Anterior cingulate cortex (tissue), 58 donors: ENCODE data around the gene SPTB.
A peak's percentile ranks its signal among the peaks of the same experiment; 100 is the strongest.

Source experiments
- DNase-seq, 58 donors: peaks; one replicate each; lab custom pipeline; 2025; lab: John Stamatoyannopoulos, UW

Gene SPTB

GRCh38 chr14:64758691-64759554 lies 120.8 kb downstream of the SPTB start:
- peak in 8 of 58 donors; percentile 2 to 26 (median 16) for DNase-seq

DNA sequence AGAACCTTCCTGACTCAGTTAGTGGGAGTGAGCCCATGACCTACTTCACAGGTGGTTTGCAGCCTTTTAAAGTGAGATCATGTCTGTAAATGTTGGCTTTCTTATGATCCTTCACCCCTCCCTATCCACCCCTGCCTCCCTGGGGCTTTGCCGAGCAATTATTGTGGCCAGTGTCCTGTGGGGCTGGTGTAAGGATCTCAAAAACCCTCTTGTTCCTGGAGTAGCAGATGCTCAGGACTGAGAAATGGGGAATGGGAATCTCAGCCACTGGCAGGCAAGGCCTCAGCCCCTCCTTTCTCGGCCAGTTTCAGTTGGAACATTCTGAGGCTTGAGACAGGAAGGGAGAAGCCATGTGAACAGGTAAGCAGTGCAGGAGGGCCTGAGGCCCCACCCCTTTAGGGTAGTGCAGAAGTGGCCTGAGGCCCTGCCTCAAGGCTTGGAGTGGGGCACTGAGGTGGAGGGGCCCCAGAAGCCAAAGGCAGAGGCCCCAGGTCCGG lies 121.6 kb downstream of the SPTB start:
- no peak for DNase-seq

- no peak for DNase-seq
Observed at GRCh38 chr14:64757601-64758000, 122.1 kb downstream of the SPTB start.

GRCh38 chr14:64756712-64757111 lies 123.0 kb downstream of the SPTB start:
- no peak for DNase-seq

DNA sequence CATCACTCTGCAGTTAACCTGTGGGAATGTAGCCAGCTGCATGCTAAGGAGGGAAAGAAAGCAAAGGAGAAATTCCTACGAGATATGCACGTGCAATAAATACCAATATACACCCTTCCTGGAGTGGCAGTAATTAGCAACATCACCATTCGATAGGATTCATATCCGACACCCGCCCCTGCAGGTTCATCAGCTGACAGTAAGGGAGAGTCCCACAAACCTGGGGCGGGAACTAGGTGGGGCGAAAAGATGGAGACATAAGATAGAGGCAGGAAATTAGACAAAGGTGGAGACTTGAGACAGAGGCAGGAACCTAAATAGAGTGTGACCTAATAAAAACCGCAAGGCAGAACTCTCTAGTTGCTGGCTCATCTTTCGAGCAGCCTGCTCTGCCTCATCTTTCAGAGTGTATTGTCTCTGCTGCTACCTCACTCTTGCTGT lies 123.9 kb downstream of the SPTB start:
- no peak for DNase-seq

GRCh38 chr14:64754685-64755084 lies 125.0 kb downstream of the SPTB start:
- no peak for DNase-seq

- DNase-seq = no peak
Observed at GRCh38 chr14:64753999-64754398, 125.7 kb downstream of the SPTB start.

GRCh38 chr14:64753374-64753773 lies 126.3 kb downstream of the SPTB start:
- DNase-seq = no peak

DNA sequence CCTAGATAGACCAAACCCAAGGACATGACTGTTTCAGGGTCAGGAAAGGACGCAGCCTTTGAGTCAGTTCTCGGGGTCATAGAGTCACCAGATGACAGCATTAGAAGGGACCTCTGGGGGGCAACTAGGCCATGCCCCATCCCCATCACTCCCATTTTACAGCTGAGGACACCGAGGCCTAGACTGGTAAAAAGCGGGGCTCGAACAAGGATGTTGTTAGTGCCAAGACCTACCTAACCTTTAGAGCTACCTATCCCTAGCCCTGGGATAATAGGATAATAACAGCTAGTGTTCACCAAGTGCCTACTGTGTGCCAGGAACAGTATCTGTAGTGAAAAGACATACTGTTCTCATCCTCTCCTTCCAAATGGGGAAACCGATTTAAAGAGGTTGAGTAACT lies 126.8 kb downstream of the SPTB start:
- DNase-seq = no peak

GRCh38 chr14:64748995-64749714 lies 130.6 kb downstream of the SPTB start:
- DNase-seq = no peak

DNA sequence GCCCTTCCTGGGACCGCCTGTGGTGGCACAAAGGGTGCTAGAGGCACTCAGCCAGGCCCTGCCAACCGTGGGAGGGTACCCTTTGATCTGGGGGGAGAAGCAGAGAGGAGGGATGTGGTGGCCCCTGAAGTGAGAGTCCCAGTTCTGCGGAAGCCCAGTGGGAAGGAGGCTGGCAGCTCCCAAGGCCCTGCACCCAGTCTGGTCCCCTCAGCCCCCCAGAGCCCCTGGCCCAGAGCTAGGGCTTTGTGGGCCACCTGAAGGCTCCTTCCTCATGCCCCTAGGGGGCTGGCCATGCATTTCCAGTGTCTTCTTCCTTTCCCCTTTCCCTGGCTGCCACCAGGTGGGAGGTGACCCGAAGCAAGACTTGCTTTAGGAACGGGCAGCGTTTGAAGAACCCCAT lies 131.2 kb downstream of the SPTB start:
- no peak for DNase-seq

DNA sequence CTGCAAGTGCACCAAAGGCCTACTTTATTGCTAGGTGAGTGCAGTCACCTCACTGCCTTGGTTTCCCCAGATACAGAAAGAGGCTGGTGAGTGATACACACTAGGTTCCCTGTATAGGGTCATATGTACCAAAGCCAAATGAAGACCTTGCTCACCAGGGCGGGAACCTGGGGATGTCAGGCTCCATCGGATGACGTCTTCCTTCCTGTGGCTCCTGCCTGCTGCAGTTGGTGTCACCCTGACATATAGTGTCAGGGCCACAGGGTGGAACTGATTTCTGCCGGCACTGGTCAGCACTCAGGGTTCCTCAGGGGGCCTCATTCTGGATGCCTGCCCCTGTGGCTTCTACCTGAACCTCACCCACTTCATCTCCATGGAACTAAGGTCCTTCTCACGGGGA lies 132.4 kb downstream of the SPTB start:
- no peak for DNase-seq

DNA sequence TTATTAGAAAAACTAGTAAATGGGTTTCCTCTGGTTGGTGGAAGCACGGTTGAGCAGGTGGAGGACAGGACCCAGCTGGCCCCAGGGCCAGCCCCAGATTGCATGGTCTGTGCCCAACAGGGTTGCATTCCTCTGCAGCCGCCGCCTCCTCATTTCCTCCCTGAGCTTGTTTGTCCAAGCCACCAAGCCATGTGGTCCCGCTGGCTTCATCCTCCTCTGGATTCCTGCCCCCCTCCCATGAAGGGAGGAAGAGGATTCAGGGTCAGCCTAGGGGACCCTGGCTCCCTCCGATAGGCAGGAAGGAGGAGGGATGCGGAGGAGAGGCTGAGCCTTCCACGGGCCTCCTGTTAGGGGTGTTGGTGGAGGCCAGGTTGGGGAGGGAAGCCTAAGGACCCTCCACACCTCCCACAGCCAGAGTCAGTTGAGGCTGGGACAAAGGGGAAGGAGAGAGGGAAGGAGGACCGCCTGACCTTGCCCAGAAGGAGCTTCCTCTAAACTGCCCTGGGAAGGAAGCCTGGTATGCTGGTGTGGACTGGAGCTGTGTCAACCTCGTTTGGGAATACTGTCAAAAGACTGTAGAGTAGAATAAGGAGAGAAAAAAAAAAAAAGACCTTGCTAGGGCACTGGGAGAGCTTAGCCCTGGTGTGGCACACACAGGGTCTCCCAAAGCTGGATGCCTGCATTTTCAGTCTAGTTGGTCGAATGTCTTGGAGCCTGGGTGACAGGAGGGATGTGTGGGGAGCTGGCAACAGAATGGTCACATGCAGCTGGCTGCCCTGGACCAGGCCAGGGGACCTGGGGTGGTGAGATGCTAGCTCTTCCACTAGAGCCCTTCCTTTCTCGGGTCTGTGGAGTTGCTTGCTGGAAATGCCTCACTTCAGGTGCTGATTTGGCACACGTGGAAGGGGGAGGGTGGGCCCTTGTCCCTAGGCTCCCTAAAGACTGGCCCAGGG lies 133.1 kb downstream of the SPTB start:
- peak in 9 of 58 donors; percentile 12 to 64 (median 45) for DNase-seq

GRCh38 chr14:64745511-64746091 lies 134.1 kb downstream of the SPTB start:
- peak in 12 of 58 donors; percentile 14 to 33 (median 22) for DNase-seq

GRCh38 chr14:64743061-64743460 lies 136.6 kb downstream of the SPTB start:
- no peak for DNase-seq

- DNase-seq = no peak
Observed at GRCh38 chr14:64741961-64742360, 137.7 kb downstream of the SPTB start.

- DNase-seq = no peak
Observed at GRCh38 chr14:64741200-64741599, 138.5 kb downstream of the SPTB start.

DNA sequence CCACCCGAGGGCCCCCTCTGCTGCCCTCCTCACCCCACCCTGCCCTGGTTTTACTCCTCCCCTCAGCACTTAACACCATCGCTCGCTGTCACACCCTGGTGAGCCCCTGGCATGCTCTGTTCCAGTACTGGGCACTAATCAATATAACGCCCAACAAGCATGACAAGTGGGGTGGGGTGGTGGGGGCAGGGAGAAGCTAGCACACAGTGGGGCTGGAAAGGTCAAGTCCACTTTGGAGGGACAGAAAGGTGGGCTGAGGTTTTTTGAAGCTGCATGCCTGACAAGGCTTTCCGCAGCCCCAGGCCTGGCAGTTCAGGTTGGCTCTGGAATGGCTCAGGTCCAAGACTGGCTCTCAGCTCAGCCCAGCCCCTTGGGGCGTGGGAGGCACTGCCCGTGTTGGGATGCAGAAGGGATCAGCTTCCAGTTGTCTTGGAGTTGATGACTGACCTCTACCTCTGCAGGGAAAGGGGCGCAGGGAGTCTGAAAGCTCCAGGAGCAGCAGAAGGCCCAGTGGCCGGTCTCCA lies 141.4 kb downstream of the SPTB start:
- no peak for DNase-seq

- DNase-seq = peak in 31 of 58 donors; percentile 14 to 66 (median 38)
Observed at GRCh38 chr14:64737391-64738280, 142.1 kb downstream of the SPTB start.
